ENCODE data around the gene SNX15.

DNA sequence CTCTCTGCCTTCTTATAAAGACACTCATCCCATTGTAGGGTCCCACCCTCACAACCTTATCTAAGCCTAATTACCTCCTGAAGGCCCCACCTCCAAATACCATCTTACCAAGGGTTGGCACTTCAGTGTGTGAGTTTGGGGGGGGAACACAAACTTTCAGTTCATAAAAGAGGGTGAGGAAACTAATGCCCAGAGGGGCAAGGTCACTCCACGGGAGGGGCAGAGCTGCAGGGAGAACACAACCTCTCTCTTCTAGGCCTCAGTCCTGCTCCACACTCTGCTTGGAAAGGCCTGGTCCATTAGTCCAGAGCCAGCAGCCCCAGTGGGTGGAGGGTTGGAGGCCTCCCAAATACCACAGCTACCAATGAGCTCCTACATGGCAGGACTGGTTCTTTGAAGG lies 27.8 kb upstream of the SNX15 start:
- no peak for TF ChIP-seq POLR2A (IDR thresholded peaks at IDR 0.05)
- TF ChIP-seq, protein P1, sequence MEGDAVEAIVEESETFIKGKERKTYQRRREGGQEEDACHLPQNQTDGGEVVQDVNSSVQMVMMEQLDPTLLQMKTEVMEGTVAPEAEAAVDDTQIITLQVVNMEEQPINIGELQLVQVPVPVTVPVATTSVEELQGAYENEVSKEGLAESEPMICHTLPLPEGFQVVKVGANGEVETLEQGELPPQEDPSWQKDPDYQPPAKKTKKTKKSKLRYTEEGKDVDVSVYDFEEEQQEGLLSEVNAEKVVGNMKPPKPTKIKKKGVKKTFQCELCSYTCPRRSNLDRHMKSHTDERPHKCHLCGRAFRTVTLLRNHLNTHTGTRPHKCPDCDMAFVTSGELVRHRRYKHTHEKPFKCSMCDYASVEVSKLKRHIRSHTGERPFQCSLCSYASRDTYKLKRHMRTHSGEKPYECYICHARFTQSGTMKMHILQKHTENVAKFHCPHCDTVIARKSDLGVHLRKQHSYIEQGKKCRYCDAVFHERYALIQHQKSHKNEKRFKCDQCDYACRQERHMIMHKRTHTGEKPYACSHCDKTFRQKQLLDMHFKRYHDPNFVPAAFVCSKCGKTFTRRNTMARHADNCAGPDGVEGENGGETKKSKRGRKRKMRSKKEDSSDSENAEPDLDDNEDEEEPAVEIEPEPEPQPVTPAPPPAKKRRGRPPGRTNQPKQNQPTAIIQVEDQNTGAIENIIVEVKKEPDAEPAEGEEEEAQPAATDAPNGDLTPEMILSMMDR (IDR thresholded peaks at IDR 0.05), result no peak
